Calu3 (cell line): ENCODE data around the gene CSMD2. TPM values are rescaled to one million over a fixed set of nuclear protein-coding genes. Genes with fewer than 3 reads are reported as not detected.

Experiments
- BruUV-seq: library from RNA; stranded (reverse); fragments of 400-500 nt; replicated peaks from 2 replicates; lab custom pipeline; 2021; lab: Mats Ljungman, UMichigan
- CTCF ChIA-PET: fragments of 300-600 bp; sonication (Branson Sonifier 250); formaldehyde crosslinking; loops from one replicate; lab custom pipeline; 2022; ENCODE audit warnings: antibody characterized with exemption; lab: Charles Lee
- DNase-seq: peaks from one replicate; pipeline ENCODE4 v3.0.0; 2022
- H3K27ac Mint-ChIP-seq: one replicate; pipeline ENCODE4 v1.8.0; 2022; ENCODE audit warnings: mixed read lengths; ENCODE audit not compliant: unreplicated experiment
- H3K27me3 Mint-ChIP-seq: one replicate; pipeline ENCODE4 v1.8.0; 2022; ENCODE audit warnings: mixed read lengths; ENCODE audit not compliant: unreplicated experiment
- H3K36me3 Mint-ChIP-seq: one replicate; pipeline ENCODE4 v1.8.0; 2022; ENCODE audit warnings: mild to moderate bottlenecking, moderate library complexity, mixed read lengths; ENCODE audit not compliant: insufficient read depth, unreplicated experiment
- H3K4me1 Mint-ChIP-seq: one replicate; pipeline ENCODE4 v1.8.0; 2022; ENCODE audit warnings: mild to moderate bottlenecking, low read depth, mixed read lengths; ENCODE audit not compliant: unreplicated experiment
- H3K4me3 Mint-ChIP-seq: one replicate; pipeline ENCODE4 v1.8.0; 2022; ENCODE audit warnings: mild to moderate bottlenecking, low read depth, moderate library complexity, mixed read lengths; ENCODE audit not compliant: unreplicated experiment
- H3K9me3 Mint-ChIP-seq: one replicate; pipeline ENCODE4 v1.8.0; 2022; ENCODE audit warnings: low read depth, mixed read lengths; ENCODE audit not compliant: unreplicated experiment
- intact Hi-C: fragments of 100-400 bp; cut with micrococcal nuclease; formaldehyde crosslinking; loops from one replicate; pipeline ENCODE4 v1.10.0; 2022; ENCODE audit not compliant: unreplicated experiment
- total RNA-seq: library from RNA; stranded (reverse); gene quantifications from 2 replicates; pipeline ENCODE4 v1.2.3, GENCODE V29; 2022
- TF ChIP-seq, protein P1 (sequence below): fragments of 200-600 bp; IDR thresholded peaks from one replicate; pipeline ENCODE4 v1.8.0; 2022; ENCODE audit warnings: antibody characterized with exemption; ENCODE audit not compliant: unreplicated experiment

Gene CSMD2
- total RNA-seq, 1 experiment from 2014 or later, result not detected

DNA sequence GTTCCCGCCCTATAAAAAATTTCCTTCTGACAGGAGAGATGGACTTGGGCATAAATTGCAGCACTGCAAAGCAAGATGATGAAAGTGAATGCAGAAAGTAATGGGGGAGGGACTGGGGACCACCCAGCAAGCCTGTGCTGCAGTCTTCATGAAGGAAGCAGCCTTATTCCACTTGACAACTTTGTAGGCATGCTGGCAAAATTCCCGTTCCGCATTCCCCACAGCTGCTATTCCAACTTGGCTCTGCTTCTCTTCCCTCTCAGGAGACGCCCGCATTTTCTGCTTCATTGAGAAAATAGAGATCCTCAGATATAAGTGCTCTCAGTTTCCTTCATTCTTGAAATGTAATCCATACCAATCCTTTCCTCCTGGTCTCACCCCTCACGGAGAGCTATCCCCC is 298.7 kb downstream of the CSMD2 start:
- DNase-seq, result no peak
- no peaks in the 10 kb centered on the region for H3K9me3 Mint-ChIP-seq
- TF ChIP-seq, protein P1, sequence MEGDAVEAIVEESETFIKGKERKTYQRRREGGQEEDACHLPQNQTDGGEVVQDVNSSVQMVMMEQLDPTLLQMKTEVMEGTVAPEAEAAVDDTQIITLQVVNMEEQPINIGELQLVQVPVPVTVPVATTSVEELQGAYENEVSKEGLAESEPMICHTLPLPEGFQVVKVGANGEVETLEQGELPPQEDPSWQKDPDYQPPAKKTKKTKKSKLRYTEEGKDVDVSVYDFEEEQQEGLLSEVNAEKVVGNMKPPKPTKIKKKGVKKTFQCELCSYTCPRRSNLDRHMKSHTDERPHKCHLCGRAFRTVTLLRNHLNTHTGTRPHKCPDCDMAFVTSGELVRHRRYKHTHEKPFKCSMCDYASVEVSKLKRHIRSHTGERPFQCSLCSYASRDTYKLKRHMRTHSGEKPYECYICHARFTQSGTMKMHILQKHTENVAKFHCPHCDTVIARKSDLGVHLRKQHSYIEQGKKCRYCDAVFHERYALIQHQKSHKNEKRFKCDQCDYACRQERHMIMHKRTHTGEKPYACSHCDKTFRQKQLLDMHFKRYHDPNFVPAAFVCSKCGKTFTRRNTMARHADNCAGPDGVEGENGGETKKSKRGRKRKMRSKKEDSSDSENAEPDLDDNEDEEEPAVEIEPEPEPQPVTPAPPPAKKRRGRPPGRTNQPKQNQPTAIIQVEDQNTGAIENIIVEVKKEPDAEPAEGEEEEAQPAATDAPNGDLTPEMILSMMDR, result no peak
- H3K27me3 Mint-ChIP-seq, result peaks cover 18% of the 10 kb centered on the region
- CTCF ChIA-PET, result no interaction called here
- H3K4me3 Mint-ChIP-seq, result no peak overlapping the region
- no TSS peak for BruUV-seq
- intact Hi-C loops, result no loop called here
- no peaks in the 10 kb centered on the region for H3K36me3 Mint-ChIP-seq
- no peak overlapping the region for H3K27ac Mint-ChIP-seq
- H3K4me1 Mint-ChIP-seq, result no peaks in the 10 kb centered on the region

DNA sequence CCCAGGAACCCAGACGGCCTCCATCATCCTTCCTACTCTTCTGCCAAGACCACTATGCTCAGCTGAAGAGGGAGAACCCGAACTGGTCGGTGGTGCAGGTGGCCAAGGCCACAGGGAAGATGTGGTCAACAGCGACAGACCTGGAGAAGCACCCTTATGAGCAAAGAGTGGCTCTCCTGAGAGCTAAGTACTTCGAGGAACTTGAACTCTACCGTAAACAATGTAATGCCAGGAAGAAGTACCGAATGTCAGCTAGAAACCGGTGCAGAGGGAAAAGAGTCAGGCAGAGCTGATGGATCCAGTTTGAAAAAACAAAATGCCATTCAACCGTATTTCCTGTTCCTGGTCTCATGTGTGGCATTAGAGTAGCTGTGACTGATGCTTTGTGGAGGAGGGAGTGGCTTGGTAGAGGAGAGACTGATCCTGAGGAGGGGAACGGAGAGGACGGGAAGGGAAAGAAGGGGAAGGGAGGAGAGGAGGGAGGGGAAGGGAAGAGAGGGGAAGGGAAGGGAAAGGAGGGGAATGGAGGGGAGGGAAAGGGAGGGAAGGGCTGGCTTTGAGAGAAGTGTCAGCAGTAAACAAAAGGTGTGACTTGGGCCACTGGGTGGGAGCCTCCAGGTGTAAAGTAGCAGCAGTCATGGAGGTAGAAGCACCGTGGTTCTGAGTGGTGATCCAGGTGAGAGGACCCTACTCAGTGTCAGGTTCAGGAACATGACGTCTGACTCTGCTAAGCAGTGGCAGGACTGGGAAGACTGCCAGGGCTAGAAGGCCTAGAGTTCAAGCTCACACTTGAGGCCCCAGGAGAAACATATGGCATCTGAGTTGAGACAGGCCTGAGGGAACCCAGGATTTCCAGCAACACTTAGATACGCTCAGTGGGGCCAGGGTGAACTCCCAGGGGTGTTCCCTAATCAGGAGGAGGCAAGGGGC is 300.3 kb downstream of the CSMD2 start:
- intact Hi-C loops, result no loop called here
- Mint-ChIP-seq H3K9me3 (no peaks in the 10 kb centered on the region), H3K27me3 (peaks cover 18% of the 10 kb centered on the region), H3K27ac (no peak overlapping the region), H3K36me3 (no peaks in the 10 kb centered on the region), H3K4me3 (no peak overlapping the region), H3K4me1 (no peaks in the 10 kb centered on the region)
- CTCF ChIA-PET, result no interaction called here
- TF ChIP-seq, protein P1, result no peak
- no TSS peak for BruUV-seq
- no peak for DNase-seq

DNA sequence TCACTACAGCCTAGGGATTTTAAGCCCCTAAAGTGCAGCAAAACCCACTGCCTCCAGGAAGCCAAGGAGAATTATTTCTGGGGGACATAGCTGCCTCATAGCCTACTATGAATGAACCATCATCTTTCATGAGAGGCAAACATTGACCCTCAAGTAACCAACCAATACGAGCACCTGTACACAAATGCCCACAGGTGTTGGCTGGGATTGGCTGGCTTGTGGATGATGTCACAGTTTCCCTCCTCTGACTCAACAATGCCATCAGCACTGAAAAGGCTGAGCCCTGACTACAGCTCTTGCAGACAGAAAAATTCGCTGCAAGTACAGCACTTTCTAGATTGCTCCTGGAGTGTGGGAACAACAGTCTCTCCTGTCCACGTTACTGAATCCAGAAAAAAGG is 301.3 kb downstream of the CSMD2 start, which contains the start of gene HMGB4:
HMGB4 (plus strand) TSS at position 301 of the 400 bp plus-strand sequence. CDS start 113 bp downstream, outside the sequence.
- TF ChIP-seq, protein P1, result no peak
- Mint-ChIP-seq H3K27ac (no peak within 1 kb of the TSS), H3K4me1 (no peaks in the 10 kb centered on the region), H3K27me3 (peaks cover 18% of the 10 kb centered on the region), H3K36me3 (no peaks in the 10 kb centered on the region), H3K9me3 (no peaks in the 10 kb centered on the region), H3K4me3 (no peak within 1 kb of the TSS)
- intact Hi-C loops, result no loop called here
- CTCF ChIA-PET, result no interaction called here
- no TSS peak for BruUV-seq
- no peak for DNase-seq

DNA sequence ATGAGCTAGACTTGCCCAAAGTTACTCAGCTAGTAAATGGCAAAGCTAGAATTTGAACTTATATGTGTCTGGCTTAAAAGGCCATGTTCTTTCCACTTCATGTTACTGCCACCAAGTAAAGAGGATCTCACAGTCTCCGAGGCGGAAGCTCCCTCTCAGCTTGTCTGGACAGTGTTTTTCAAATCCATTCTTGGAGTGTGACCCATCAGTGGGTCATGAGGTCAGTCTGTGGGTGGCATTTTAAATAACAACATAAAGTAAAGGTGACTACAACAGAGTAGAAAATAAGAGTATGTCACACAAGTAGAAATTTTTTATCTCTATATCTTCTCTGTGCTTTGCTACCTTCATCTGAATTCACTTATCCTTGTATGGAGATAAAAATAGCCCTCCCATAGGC is 304.4 kb downstream of the CSMD2 start:
- Mint-ChIP-seq H3K36me3 (no peaks in the 10 kb centered on the region), H3K4me1 (no peaks in the 10 kb centered on the region), H3K9me3 (no peaks in the 10 kb centered on the region), H3K4me3 (no peak overlapping the region), H3K27me3 (peaks cover 18% of the 10 kb centered on the region), H3K27ac (no peak overlapping the region)
- TF ChIP-seq, protein P1, result no peak
- CTCF ChIA-PET, result no interaction called here
- intact Hi-C loops, result no loop called here
- no peak for DNase-seq
- BruUV-seq, result no TSS peak
